GM12878 (cell line): ENCODE results near the gene RPL5. TPM values are rescaled to one million over a fixed set of nuclear protein-coding genes. Genes with fewer than 3 reads are reported as not detected.

Experiments used
- ATAC-seq: fragments of 200-7000 bp; cut with Tn5 transposase; 3 replicates; pipeline ENCODE4 v1.9.1; 2020; ENCODE audit warnings: mild to moderate bottlenecking, moderate library complexity
- Bru-seq: library from RNA; stranded (reverse); fragments of 400-500 nt; gene quantifications from one replicate; lab custom pipeline; 2021; lab: Mats Ljungman, UMichigan
- BruChase-seq, 2 experiments: library from RNA; stranded (reverse); fragments of 400-500 nt; gene quantifications; one replicate each; lab custom pipeline; 2021; lab: Mats Ljungman, UMichigan
- BruUV-seq: library from RNA; stranded (reverse); fragments of 400-500 nt; replicated peaks from 2 replicates; lab custom pipeline; 2021; lab: Mats Ljungman, UMichigan
- CTCF ChIA-PET: fragments of 300-600 bp; sonication (Branson Sonifier 250); formaldehyde crosslinking; extraction: SDS; loops from one replicate; lab custom pipeline; 2021; ENCODE audit warnings: inconsistent platforms; lab: Yijun Ruan, JAX
- POLR2A ChIA-PET: fragments of 350-600 bp; formaldehyde crosslinking; extraction: SDS; loops from one replicate; lab custom pipeline; 2021; ENCODE audit warnings: inconsistent platforms; lab: Charles Lee
- RAD21 ChIA-PET: fragments of 300-600 bp; sonication (Branson Sonifier 250); formaldehyde crosslinking; loops from one replicate; lab custom pipeline; 2023; ENCODE audit warnings: antibody characterized with exemption; ENCODE audit not compliant: unreplicated experiment; lab: Charles Lee
- SMC1A ChIA-PET: fragments of 300-600 bp; sonication (Branson Sonifier 250); formaldehyde crosslinking; loops from one replicate; lab custom pipeline; 2023; ENCODE audit not compliant: unreplicated experiment, uncharacterized antibody; lab: Charles Lee
- DNase-seq: peaks from one replicate; pipeline ENCODE4 v3.0.0-alpha.2; 2011; ENCODE audit warnings: low read depth, low spot score
- FAIRE-seq: peaks from 3 replicates; lab custom pipeline; 2011; peaks lifted over from hg19 to GRCh38; lab: Jason Lieb, UNC
- H2AFZ ChIP-seq: 2 replicates; pipeline ENCODE4 v1.6.0; 2011; ENCODE audit warnings: low read depth, low read length, control low read depth; ENCODE audit not compliant: control insufficient read depth
- H3K27ac ChIP-seq: 2 replicates; pipeline ENCODE4 v1.5.1; 2011; ENCODE audit warnings: control low read depth; ENCODE audit not compliant: control insufficient read depth, insufficient read depth
- H3K27me3 ChIP-seq, 2 experiments: replicated peaks in 1 of 2; 2 replicates each; pipeline versions ENCODE4 v1.6.0 to v1.6.1; 2011; ENCODE audit warnings: low read length in 1 of 2; ENCODE audit not compliant: control insufficient read depth in 2 of 2, insufficient read depth in 2 of 2
- H3K36me3 ChIP-seq, 2 experiments: 2 replicates each; pipeline ENCODE4 v1.5.1; 2011; ENCODE audit warnings: low read length in 1 of 2; ENCODE audit not compliant: control insufficient read depth in 2 of 2, insufficient read depth in 2 of 2
- H3K4me1 ChIP-seq: 2 replicates; pipeline ENCODE4 v1.6.1; 2011; ENCODE audit warnings: mild to moderate bottlenecking, low read length, moderate library complexity, mixed read lengths; ENCODE audit not compliant: control insufficient read depth, insufficient read depth
- H3K4me2 ChIP-seq: 2 replicates; pipeline ENCODE4 v1.6.0; 2011; ENCODE audit warnings: control low read depth; ENCODE audit not compliant: control insufficient read depth, insufficient read depth
- H3K4me3 ChIP-seq: fragments of 200-600 bp; sonication (generic); 2 replicates; pipeline ENCODE4 v1.5.1; 2016
- H3K79me2 ChIP-seq: 2 replicates; pipeline ENCODE4 v1.6.0; 2011; ENCODE audit warnings: low read length; ENCODE audit not compliant: control insufficient read depth, insufficient read depth
- H3K9ac ChIP-seq: 2 replicates; pipeline ENCODE4 v1.8.0; 2011; ENCODE audit warnings: low read length, control low read depth, mixed read lengths; ENCODE audit not compliant: control insufficient read depth, insufficient read depth
- H3K9me3 ChIP-seq: replicated peaks from 3 replicates; pipeline ENCODE4 v1.5.1; 2011; ENCODE audit warnings: mild to moderate bottlenecking, low read length; ENCODE audit not compliant: control insufficient read depth, insufficient read depth
- H4K20me1 ChIP-seq: 2 replicates; pipeline ENCODE4 v1.6.0; 2011; ENCODE audit not compliant: control insufficient read depth, insufficient read depth
- ASH2L ChIP-seq: fragments of 300-600, 200-600 bp; sonication (generic); IDR thresholded peaks from 2 replicates; pipeline ENCODE4 v1.6.1; 2017; ENCODE audit warnings: low read depth, mild to moderate bottlenecking, borderline replicate concordance
- CEBPB ChIP-seq, 2 experiments: fragments of 150-350 bp in 1 of 2; IDR thresholded peaks; 2 replicates each; pipeline ENCODE4 v1.6.1; 2012 to 2014; ENCODE audit warnings: low read depth in 2 of 2, low read length in 2 of 2, borderline replicate concordance in 1 of 2, inconsistent platforms in 1 of 2
- DPF2 ChIP-seq: fragments of 450-650 bp; IDR thresholded peaks from 2 replicates; pipeline ENCODE4 v1.6.1; 2017; ENCODE audit warnings: mild to moderate bottlenecking
- FOXK2 ChIP-seq: fragments of 450-650 bp; IDR thresholded peaks from 2 replicates; pipeline ENCODE4 v1.6.1; 2017; ENCODE audit warnings: mild to moderate bottlenecking, moderate library complexity
- LARP7 ChIP-seq: fragments of 450-650 bp; IDR thresholded peaks from 2 replicates; pipeline ENCODE4 v1.6.1; 2017; ENCODE audit warnings: mild to moderate bottlenecking
- MEF2B ChIP-seq: fragments of 450-650 bp; IDR thresholded peaks from 2 replicates; pipeline ENCODE4 v1.6.1; 2018; ENCODE audit warnings: mild to moderate bottlenecking, moderate library complexity; ENCODE audit not compliant: partially characterized antibody, poor library complexity, severe bottlenecking
- SIX5 ChIP-seq: IDR thresholded peaks from 2 replicates; pipeline ENCODE4 v1.6.1; 2011; ENCODE audit warnings: mild to moderate bottlenecking, low read depth, low read length, moderate library complexity; ENCODE audit not compliant: severe bottlenecking
- WGBS: methylation state at CpG from one replicate; pipeline ENCODE4 v1.1.6; 2016; ENCODE audit warnings: low lambda C conversion rate; ENCODE audit not compliant: insufficient replicate concordance, insufficient coverage; ENCODE audit errors: missing lambda C conversion rate; 5-methylcytosine and 5-hydroxymethylcytosine counted together
- in situ Hi-C: fragments of 300-500 bp; cut with MboI; formaldehyde crosslinking; loops from 9 replicates; pipeline ENCODE4 v1.14.3; 2018; ENCODE audit warnings: mixed read lengths
- intact Hi-C: fragments of 100-400 bp; cut with micrococcal nuclease; formaldehyde crosslinking; loops from one replicate; pipeline ENCODE4 v1.14.2; 2022; ENCODE audit not compliant: unreplicated experiment
- long read RNA-seq, 2 experiments: library from polyadenylated mRNA; unstranded; transcript quantifications; one replicate each; pipeline ENCODE4 v2.0.0, GENCODE V29; 2019 to 2020
- polyA minus RNA-seq, 3 experiments: library from RNA; depleted of rRNA, polyadenylated mRNA; stranded (reverse); fragments of >200 nt; gene quantifications; 2 replicates each; pipeline ENCODE4 v1.2.3, GENCODE V29; 2011
- polyA plus RNA-seq, 11 experiments: library from polyadenylated mRNA; depleted of rRNA in 4 of 11; unstranded in 6 of 11; stranded (reverse) in 5 of 11; fragments of >200 nt; fragmentation: Nextera tagmentation in 4 of 11; fragmentation: Illumina TruSeq in 1 of 11; extraction: Ambion mirVana in 4 of 11; extraction: Trizol in 1 of 11; gene quantifications; 1 replicate in 1 of 11; 2 replicates in 10 of 11; pipeline versions ENCODE4 v1.2.1 to v1.2.3, GENCODE V29; 2011 to 2016; ENCODE audit warnings: inconsistent platforms in 2 of 11, missing spikeins in 2 of 11, low read depth in 1 of 11
- total RNA-seq, 4 experiments: library from RNA; depleted of rRNA in 3 of 4; stranded (reverse); fragments of >200 nt in 3 of 4; fragmentation: Illumina TruSeq in 1 of 4; extraction: Trizol in 1 of 4; gene quantifications; 2 replicates each; pipeline versions ENCODE4 v1.2.1 to v1.2.3, GENCODE V29; 2013 to 2021
- TF ChIP-seq, protein P1 (sequence below): fragments of 450-650 bp; IDR thresholded peaks from 2 replicates; pipeline ENCODE4 v1.6.1; 2017; ENCODE audit warnings: mild to moderate bottlenecking, moderate library complexity
- TF ChIP-seq, protein P2 (sequence below): IDR thresholded peaks from 2 replicates; pipeline ENCODE4 v1.6.1; 2011; ENCODE audit warnings: mild to moderate bottlenecking, low read depth, low read length, moderate library complexity; ENCODE audit not compliant: insufficient replicate concordance

RPL5 gene
- 433 and 440 TPM in 2 replicates for total RNA-seq (2013; cell fraction: nucleolus; rRNA removed)
- total RNA-seq (2014; rRNA removed), result 2,485 and 2,957 TPM in 2 replicates
- 2,629 and 2,674 TPM in 2 replicates for total RNA-seq (2014; rRNA removed; fragmentation: Illumina TruSeq; extraction: Trizol)
- 1,758 and 1,801 TPM in 2 replicates for total RNA-seq (2021)
- 3,557 TPM for polyA plus RNA-seq (2011; ENCODE audit: low read depth)
- polyA plus RNA-seq (2011; rRNA removed), result 3,432 and 4,044 TPM in 2 replicates
- 1,956 and 2,029 TPM in 2 replicates for polyA plus RNA-seq (2011; cell fraction: cytosol; rRNA removed)
- polyA plus RNA-seq (2011; cell fraction: nucleus; rRNA removed), result 767 and 919 TPM in 2 replicates
- polyA plus RNA-seq (2012), result 3,636 and 5,206 TPM in 2 replicates
- polyA plus RNA-seq (2014; fragmentation: Illumina TruSeq; extraction: Trizol), result 2,529 and 2,797 TPM in 2 replicates
- polyA plus RNA-seq (2014; fragmentation: Nextera tagmentation; extraction: Ambion mirVana), result 1,000 to 10,000 TPM; 5,267 to 6,047 TPM
- 3,008 and 3,188 TPM in 2 replicates for polyA plus RNA-seq (2014; rRNA removed)
- 1,000 to 10,000 TPM; 1,685 to 1,729 TPM for polyA plus RNA-seq (2016; fragmentation: Nextera tagmentation; extraction: Ambion mirVana)
- polyA minus RNA-seq (2011; rRNA and poly(A)+ RNA removed), result 1,703 and 1,902 TPM in 2 replicates
- 454 and 570 TPM in 2 replicates for polyA minus RNA-seq (2011; cell fraction: cytosol; rRNA and poly(A)+ RNA removed)
- polyA minus RNA-seq (2011; cell fraction: nucleus; rRNA and poly(A)+ RNA removed), result 187 and 232 TPM in 2 replicates
- percentile 99 among the genes with signal in this experiment for Bru-seq, nascent RNA
- percentile 99 among the genes with signal in this experiment for BruChase-seq, experiment 1, labeled RNA remaining after a 6-hour chase
- BruChase-seq, experiment 2, labeled RNA remaining after a 2-hour chase, result percentile 99 among the genes with signal in this experiment
- long read RNA-seq, experiment 1, transcript RPL5-208 (8 exons, 1,085 nt), result major isoform, 567 of 757 reads
- long read RNA-seq, experiment 1, partial matches to known transcripts, result 158 of 757 reads
- long read RNA-seq, experiment 1, other reads (novel, unspliced or antisense), result 24 of 757 reads
- long read RNA-seq, experiment 2, transcript RPL5-205 (3 exons, 1,210 nt), result minor isoform, 155 of 3,809 reads
- long read RNA-seq, experiment 2, transcript RPL5-210 (7 exons, 896 nt), result minor isoform, 9 of 3,809 reads
- long read RNA-seq, experiment 2, transcript RPL5-212 (4 exons, 733 nt), result minor isoform, 7 of 3,809 reads
- long read RNA-seq, experiment 2, transcript RPL5-208 (8 exons, 1,085 nt), result major isoform, 2,199 of 3,809 reads
- long read RNA-seq, experiment 2, partial matches to known transcripts, result 1,301 of 3,809 reads
- long read RNA-seq, experiment 2, other reads (novel, unspliced or antisense), result 132 of 3,809 reads

GRCh38 chr1:92831762-92832536 lies at the start of gene RPL5:
Gene RPL5 (plus strand): TSS chr1:92832040. CDS start chr1:92832115, 75 bp downstream.
- ATAC-seq (peak; percentile 89), FAIRE-seq (peak; percentile 93), DNase-seq (peak; percentile 96)
- intact Hi-C loops, result loop anchor here (2.0 to 10.0 kb wide), 4 partner anchors 21 to 535 kb away; partner anchors contain the start of genes DR1, GLMN and RPAP2
- ChIA-PET RAD21 (interaction anchor here (0.8 to 1.9 kb wide), 6 partner anchors 83 to 230 kb away, joined by 3 to 7 read pairs (median 5); partner anchors contain the start of gene DIPK1A), CTCF (interaction anchor here (0.7 to 2.5 kb wide), 25 partner anchors 10 to 522 kb away, joined by 3 to 14 read pairs (median 3); partner anchors contain the start of gene DIPK1A), SMC1A (interaction anchor here (0.9 to 1.6 kb wide), 8 partner anchors 107 to 182 kb away, joined by 3 to 4 read pairs (median 3); no protein-coding TSS in a partner anchor), POLR2A (interaction anchor here (0.6 to 1.5 kb wide), 11 partner anchors 9 to 1791 kb away, joined by 3 to 6 read pairs (median 4); no protein-coding TSS in a partner anchor)
- peak within 1 kb of the TSS; percentile 97 for H3K4me3 ChIP-seq
- H4K20me1 ChIP-seq, result no peaks in the 10 kb centered on the region; the same call in 1 of the 2 replicates
- H3K27ac ChIP-seq, result peak within 1 kb of the TSS; percentile 95
- H3K9ac ChIP-seq, result peak within 1 kb of the TSS; percentile 94
- peak within 1 kb of the TSS; percentile 85 for H3K4me2 ChIP-seq
- peak within 1 kb of the TSS; percentile 88 for H2AFZ ChIP-seq
- H3K9me3 ChIP-seq, result no peaks in the 10 kb centered on the region
- no TSS peak for BruUV-seq
- H3K36me3 ChIP-seq, result peaks cover 3 to 23% of the 10 kb centered on the region in 2 experiments; a peak in 3 of 4 replicates
- in situ Hi-C loops, result no loop called here
- no peaks in the 10 kb centered on the region for H3K4me1 ChIP-seq
- H3K27me3 ChIP-seq, result no peaks in the 10 kb centered on the region
- 1% methylated on average over 57 of the region's 57 CpGs for WGBS
- peaks cover 52% of the 10 kb centered on the region for H3K79me2 ChIP-seq
- TF ChIP-seq SIX5, result peak; percentile 19
- TF ChIP-seq DPF2, result peak; percentile 87; the same call in 1 of the 2 replicates
- TF ChIP-seq, protein P1, sequence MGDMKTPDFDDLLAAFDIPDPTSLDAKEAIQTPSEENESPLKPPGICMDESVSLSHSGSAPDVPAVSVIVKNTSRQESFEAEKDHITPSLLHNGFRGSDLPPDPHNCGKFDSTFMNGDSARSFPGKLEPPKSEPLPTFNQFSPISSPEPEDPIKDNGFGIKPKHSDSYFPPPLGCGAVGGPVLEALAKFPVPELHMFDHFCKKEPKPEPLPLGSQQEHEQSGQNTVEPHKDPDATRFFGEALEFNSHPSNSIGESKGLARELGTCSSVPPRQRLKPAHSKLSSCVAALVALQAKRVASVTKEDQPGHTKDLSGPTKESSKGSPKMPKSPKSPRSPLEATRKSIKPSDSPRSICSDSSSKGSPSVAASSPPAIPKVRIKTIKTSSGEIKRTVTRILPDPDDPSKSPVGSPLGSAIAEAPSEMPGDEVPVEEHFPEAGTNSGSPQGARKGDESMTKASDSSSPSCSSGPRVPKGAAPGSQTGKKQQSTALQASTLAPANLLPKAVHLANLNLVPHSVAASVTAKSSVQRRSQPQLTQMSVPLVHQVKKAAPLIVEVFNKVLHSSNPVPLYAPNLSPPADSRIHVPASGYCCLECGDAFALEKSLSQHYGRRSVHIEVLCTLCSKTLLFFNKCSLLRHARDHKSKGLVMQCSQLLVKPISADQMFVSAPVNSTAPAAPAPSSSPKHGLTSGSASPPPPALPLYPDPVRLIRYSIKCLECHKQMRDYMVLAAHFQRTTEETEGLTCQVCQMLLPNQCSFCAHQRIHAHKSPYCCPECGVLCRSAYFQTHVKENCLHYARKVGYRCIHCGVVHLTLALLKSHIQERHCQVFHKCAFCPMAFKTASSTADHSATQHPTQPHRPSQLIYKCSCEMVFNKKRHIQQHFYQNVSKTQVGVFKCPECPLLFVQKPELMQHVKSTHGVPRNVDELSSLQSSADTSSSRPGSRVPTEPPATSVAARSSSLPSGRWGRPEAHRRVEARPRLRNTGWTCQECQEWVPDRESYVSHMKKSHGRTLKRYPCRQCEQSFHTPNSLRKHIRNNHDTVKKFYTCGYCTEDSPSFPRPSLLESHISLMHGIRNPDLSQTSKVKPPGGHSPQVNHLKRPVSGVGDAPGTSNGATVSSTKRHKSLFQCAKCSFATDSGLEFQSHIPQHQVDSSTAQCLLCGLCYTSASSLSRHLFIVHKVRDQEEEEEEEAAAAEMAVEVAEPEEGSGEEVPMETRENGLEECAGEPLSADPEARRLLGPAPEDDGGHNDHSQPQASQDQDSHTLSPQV, result no peak
- no peak for TF ChIP-seq CEBPB (IDR thresholded peaks at IDR 0.05; ENCODE audit: borderline replicate concordance in 1 of 2, low read depth in 2 of 2, low read length in 2 of 2)
- TF ChIP-seq, protein P2, sequence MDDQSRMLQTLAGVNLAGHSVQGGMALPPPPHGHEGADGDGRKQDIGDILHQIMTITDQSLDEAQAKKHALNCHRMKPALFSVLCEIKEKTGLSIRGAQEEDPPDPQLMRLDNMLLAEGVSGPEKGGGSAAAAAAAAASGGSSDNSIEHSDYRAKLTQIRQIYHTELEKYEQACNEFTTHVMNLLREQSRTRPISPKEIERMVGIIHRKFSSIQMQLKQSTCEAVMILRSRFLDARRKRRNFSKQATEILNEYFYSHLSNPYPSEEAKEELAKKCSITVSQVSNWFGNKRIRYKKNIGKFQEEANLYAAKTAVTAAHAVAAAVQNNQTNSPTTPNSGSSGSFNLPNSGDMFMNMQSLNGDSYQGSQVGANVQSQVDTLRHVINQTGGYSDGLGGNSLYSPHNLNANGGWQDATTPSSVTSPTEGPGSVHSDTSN, result no peak
- TF ChIP-seq FOXK2, result no peak
- TF ChIP-seq MEF2B, result peak; percentile 56
- peak; percentile 99 for TF ChIP-seq LARP7
- TF ChIP-seq ASH2L, result 0 out of 2 replicates have a peak, but pooled peaks have one; percentile 38
